ENCODE measurements around the gene RNF38.

DNA sequence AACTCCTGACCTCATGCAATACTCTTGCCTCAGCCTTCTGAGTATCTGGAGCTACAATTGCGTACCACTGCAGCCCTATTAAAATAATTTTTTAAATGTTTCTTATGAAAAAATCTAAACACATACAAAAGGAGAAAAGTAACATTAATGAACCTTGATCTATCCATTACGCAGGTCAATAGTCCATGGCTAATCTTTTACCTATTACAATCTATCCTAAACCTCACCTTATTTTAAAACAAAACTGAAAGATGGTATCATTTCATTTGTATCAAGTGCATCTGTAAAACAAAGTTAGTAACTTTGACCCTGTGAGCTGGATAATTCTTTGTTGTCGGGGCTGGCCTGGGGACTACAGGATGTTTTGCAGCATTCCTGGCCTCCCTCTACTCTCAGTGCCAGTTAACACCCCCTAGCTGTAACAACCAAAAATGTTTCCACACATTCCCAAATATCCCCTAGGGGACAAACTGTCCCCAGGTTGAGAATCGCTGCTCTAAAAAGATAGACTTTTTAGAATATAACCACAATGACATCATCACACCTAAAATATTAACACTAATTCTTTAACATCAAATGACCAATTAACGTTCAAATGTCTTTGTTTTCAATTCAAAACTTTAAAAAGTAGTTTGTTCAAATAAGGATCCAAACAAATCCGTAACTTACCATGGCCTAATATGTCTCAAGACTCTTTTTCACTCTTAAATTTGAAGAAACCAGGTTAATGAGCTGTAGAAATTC lies 54.8 kb downstream of the RNF38 start:
- TF ChIP-seq POLR2A (IDR thresholded peaks at IDR 0.05; ENCODE audit: low read depth, low read length) (no peak), POU2F2 (IDR thresholded peaks at IDR 0.05; ENCODE audit: low read depth, low read length) (no peak)
